COLO668 (cell line): ENCODE measurements around the gene AOC2.
A peak's percentile ranks its signal among the peaks of the same experiment; 100 is the strongest.
"Not testable (repeated sequence)": the region's sequence is repeated elsewhere in the genome, so short reads cannot be mapped to it uniquely, and the experiment has no call there.

Experiments
- DNase-seq: peaks from one replicate; lab custom pipeline; 2025; ENCODE audit not compliant: unreplicated experiment; lab: John Stamatoyannopoulos, UW

The AOC2 gene

DNA sequence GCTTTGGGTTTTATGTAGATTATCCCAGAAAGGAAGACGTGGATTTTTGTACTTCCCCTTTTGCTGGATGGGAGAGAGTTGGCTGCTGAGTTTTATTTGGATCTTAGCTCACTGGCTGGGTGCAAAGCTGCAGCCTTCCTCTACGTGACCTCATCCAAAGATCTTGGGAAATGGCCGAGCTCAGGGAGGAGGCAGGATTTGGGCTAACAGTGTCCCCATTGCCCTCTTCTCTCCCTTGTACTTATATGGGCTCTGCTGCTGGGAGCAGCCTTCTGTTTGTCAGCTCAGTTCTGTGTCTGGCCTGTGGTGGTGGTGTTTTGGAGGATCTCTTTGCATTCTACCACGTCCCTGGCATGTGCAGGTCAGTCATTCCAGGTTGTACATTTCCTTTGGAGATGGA lies 8.6 kb downstream of the AOC2 start:
- DNase-seq = no peak

DNA sequence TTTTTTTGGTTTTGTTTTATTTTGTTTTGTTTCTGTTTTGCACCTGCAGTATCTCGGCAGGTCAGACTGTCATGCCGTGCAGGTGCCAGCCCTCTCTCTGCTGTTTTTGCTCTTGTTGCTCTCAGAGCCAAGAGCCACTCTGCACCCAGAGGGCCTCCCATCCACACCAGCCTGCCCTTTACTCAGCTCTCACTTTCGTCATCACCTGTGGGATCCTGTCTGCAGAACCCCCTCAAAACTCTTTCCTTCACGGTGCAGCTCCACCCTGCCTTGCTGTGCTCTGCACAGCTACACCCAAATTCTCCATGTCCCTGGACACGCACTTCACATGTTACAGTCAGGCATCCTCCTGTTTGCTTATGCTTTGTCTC lies 9.2 kb downstream of the AOC2 start:
- DNase-seq = no peak

DNA sequence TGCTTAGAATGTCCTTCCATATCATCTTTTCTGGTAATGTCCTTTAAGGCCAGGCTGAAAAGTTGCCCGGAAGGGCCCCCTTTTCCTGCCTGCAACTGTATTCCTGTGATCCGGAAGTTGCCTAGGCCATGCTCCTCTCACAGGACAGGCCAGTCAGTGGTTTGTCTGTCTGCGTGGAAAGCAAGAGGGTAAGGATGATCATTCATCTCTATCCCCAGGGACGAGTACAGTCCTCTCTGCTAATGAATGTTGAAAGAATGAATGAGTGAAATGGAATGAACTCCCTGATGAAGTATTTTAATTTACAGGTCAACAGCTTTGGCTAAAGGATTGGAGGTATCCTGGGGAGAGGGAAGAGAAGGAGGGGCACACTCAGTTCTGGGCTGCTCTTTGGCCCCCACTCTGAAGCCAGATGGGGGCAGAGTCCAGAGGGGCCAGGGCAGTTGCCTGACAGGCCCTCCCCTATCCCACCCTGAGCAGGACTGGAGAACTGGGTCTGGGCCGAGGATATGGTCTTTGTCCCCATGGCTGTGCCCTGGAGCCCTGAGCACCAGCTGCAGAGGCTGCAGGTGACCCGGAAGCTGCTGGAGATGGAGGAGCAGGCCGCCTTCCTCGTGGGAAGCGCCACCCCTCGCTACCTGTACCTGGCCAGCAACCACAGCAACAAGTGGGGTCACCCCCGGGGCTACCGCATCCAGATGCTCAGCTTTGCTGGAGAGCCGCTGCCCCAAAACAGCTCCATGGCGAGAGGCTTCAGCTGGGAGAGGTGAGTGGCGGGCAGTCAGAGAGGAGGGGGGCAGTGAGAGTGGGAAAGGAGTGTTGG lies 9.8 kb downstream of the AOC2 start:
- no peak for DNase-seq

GRCh38 chr17:42855048-42855596 lies 10.7 kb downstream of the AOC2 start:
- no peak for DNase-seq

DNA sequence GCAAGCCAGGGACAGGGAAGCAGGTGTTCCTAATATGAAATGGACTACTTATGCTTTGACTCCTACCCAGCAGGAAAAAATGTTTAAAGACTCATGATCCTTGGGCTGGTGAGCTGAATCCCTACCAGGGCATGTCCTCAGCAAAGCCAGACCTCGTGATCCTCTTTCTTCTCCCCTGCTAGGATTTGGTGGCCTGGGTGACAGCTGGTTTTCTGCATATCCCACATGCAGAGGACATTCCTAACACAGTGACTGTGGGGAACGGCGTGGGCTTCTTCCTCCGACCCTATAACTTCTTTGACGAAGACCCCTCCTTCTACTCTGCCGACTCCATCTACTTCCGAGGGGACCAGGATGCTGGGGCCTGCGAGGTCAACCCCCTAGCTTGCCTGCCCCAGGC lies 11.7 kb downstream of the AOC2 start:
- not testable (repeated sequence) for DNase-seq

DNA sequence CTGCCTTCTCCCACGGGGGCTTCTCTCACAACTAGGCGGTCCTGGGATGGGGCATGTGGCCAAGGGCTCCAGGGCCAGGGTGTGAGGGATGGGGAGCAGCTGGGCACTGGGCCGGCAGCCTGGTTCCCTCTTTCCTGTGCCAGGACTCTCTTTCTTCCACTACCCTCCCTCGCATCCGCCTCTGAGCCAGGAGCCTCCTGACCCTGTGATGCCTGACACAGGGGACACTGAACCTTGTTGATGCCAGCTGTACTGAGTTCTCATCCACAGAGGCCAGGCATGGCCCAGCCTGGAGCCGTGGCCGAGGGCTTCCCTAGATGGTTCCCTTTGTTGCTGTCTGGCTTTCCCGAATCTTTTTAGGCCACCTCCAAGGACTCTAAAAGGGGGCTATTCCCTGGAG lies 12.1 kb downstream of the AOC2 start:
- DNase-seq = not testable (repeated sequence)

- DNase-seq = no peak
These were observed 13.0 kb downstream of the AOC2 start for GRCh38 chr17:42857389-42857788.

GRCh38 chr17:42865638-42866094 lies 21.3 kb downstream of the AOC2 start:
- DNase-seq = no peak

DNA sequence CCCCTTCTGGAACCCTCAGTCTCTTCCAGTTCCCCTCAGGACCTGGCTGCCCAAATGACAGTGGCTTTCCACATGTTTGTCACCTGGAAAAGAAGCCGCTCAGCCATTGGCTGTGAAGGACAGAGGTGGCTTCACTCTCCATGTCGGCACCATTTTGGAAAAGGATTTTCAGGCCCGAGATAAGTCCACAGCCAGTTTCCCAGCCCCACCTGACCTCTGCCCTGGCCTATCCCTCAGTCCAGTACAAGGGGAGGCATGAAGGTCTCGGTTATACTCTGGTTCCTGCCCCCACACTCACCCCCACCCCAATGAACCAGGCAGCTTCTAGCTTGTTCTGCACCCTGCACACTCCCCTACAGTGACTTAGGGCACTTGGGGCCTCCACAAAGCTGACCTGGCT lies 21.8 kb downstream of the AOC2 start:
- no peak for DNase-seq

GRCh38 chr17:42866631-42867575 lies 22.5 kb downstream of the AOC2 start:
- no peak for DNase-seq

- DNase-seq = not testable (repeated sequence)
These were observed 23.4 kb downstream of the AOC2 start for GRCh38 chr17:42867694-42868261.

- DNase-seq = no peak
These were observed 24.0 kb downstream of the AOC2 start for GRCh38 chr17:42868338-42868737.

GRCh38 chr17:42871647-42872046 lies 27.3 kb downstream of the AOC2 start:
- no peak for DNase-seq

- no peak for DNase-seq
These were observed 28.0 kb downstream of the AOC2 start for GRCh38 chr17:42872251-42872965.

DNA sequence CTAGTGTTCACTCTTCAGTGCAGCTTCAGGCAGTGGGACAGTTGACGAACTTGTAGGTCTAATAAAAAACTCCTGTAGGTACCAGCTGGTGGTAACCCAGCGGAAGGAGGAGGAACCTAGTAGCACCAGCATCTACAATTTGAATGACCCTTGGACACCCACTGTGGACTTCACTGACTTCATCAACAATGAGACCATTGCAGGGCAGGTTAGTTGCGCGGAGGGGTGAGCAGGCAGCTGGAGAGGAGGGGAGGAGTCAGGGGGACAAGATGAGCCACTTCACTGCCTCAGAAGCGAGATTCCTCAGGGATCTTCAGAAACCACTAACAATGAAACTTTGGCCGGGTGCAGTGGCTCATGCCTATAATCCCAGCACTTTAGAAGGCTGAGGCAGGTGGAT lies 28.9 kb downstream of the AOC2 start:
- no peak for DNase-seq

GRCh38 chr17:42873932-42874695 lies 29.7 kb downstream of the AOC2 start:
- not testable (repeated sequence) for DNase-seq

DNA sequence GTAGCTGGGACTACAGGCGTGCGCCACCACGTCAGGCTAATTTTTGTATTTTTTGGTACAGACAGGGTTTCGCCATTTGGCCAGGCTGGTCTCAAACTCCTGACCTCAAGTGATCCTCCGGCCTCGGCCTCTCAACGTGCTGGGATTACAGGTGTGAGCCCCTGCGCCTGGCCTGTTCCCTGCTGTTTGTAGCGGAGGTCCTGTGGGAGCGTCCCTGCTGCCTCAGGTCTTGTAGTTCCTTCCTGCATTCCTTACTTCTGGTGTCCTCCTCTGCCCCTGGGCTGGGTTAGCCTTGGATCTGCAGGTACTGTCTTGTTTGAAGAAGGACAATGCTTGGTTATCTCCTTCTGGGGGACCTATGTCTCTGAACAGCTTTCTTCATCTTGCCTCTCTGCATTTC lies 32.7 kb downstream of the AOC2 start:
- DNase-seq = no peak

GRCh38 chr17:42878123-42878880 lies 33.9 kb downstream of the AOC2 start:
- peak; percentile 0 for DNase-seq

DNA sequence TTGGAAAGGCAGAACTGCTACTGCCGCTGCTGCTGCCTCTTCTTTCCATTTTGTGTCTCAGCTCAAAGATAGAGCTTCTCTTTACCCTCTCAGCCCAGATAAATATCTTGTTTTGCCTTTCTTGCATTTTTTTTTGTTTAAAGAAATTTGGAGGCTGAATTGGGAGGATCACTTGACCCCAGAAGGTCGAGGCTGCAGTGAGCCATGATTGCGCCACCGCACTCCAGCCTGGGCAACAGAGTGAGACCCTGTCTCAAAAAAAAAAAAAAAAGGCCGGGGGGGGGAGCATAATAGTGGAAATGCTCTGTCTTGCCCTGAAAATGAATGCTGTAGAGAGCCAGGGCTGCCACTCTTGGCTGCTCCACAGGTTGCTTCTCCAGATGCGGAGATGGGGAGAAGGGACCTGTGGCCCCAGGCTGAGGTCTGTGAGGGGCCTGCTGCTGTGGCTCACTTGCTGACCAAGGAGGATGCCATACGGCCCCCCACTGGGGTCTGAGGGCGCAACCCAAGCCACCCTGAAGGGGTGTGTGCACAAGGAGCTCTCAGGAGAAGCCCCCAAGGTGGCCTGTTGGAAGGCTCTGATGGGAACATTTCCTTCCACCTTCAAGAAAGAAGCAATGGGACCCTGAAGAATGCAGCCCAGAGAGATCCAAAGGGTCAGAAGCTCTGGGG lies 34.7 kb downstream of the AOC2 start:
- no peak for DNase-seq
